ENCODE results near the gene COL20A1.

The COL20A1 gene

GRCh38 chr20:63292904-63293303 lies at the start of gene COL20A1:
Gene COL20A1, plus strand, starts transcription at chr20:63293186. Its CDS starts 1,922 bp downstream, at chr20:63295108.
- peaks cover 13% of the 10 kb centered on the region for H3K36me3 ChIP-seq (ENCODE audit: low read depth)
- H3K27me3 ChIP-seq (ENCODE audit: insufficient read depth, poor library complexity, severe bottlenecking), result peaks cover 29% of the 10 kb centered on the region
- TF ChIP-seq CTCF (IDR thresholded peaks at IDR 0.05; ENCODE audit: poor library complexity, severe bottlenecking), result no peak
- DNase-seq (ENCODE audit: low spot score) (no peak), ATAC-seq (ENCODE audit: low read depth) (no peak)
- no peak within 1 kb of the TSS for H3K4me3 ChIP-seq (ENCODE audit: severe bottlenecking)
- H3K27ac ChIP-seq (ENCODE audit: poor library complexity, severe bottlenecking), result no peak within 1 kb of the TSS
- no peaks in the 10 kb centered on the region for H3K4me1 ChIP-seq (ENCODE audit: insufficient read depth, poor library complexity, severe bottlenecking)
- H3K9me3 ChIP-seq (ENCODE audit: severe bottlenecking), result no peaks in the 10 kb centered on the region

- H3K27ac ChIP-seq (ENCODE audit: poor library complexity, severe bottlenecking), result no peak overlapping the region
- H3K36me3 ChIP-seq (ENCODE audit: low read depth), result no peaks in the 10 kb centered on the region
- H3K9me3 ChIP-seq (ENCODE audit: severe bottlenecking), result no peaks in the 10 kb centered on the region
- peaks cover 56% of the 10 kb centered on the region for H3K27me3 ChIP-seq (ENCODE audit: insufficient read depth, poor library complexity, severe bottlenecking)
- TF ChIP-seq CTCF (IDR thresholded peaks at IDR 0.05; ENCODE audit: poor library complexity, severe bottlenecking), result no peak
- H3K4me3 ChIP-seq (ENCODE audit: severe bottlenecking), result no peak overlapping the region
- ATAC-seq (ENCODE audit: low read depth), result no peak
- no peak for DNase-seq (ENCODE audit: low spot score)
- no peaks in the 10 kb centered on the region for H3K4me1 ChIP-seq (ENCODE audit: insufficient read depth, poor library complexity, severe bottlenecking)
These were observed 49.3 kb upstream of the COL20A1 start for GRCh38 chr20:63243604-63244247.

- H3K4me1 ChIP-seq (ENCODE audit: insufficient read depth, poor library complexity, severe bottlenecking), result no peaks in the 10 kb centered on the region
- no peaks in the 10 kb centered on the region for H3K9me3 ChIP-seq (ENCODE audit: severe bottlenecking)
- no peak overlapping the region for H3K4me3 ChIP-seq (ENCODE audit: severe bottlenecking)
- DNase-seq (ENCODE audit: low spot score) (no peak), ATAC-seq (ENCODE audit: low read depth) (no peak)
- no peaks in the 10 kb centered on the region for H3K36me3 ChIP-seq (ENCODE audit: low read depth)
- no peak overlapping the region for H3K27ac ChIP-seq (ENCODE audit: poor library complexity, severe bottlenecking)
- TF ChIP-seq CTCF (IDR thresholded peaks at IDR 0.05; ENCODE audit: poor library complexity, severe bottlenecking), result no peak
- H3K27me3 ChIP-seq (ENCODE audit: insufficient read depth, poor library complexity, severe bottlenecking), result peaks cover 63% of the 10 kb centered on the region
These were observed 48.5 kb upstream of the COL20A1 start for GRCh38 chr20:63244468-63244867.

GRCh38 chr20:63246490-63247288 lies 46.3 kb upstream of the COL20A1 start:
- TF ChIP-seq CTCF (IDR thresholded peaks at IDR 0.05; ENCODE audit: poor library complexity, severe bottlenecking), result no peak
- H3K36me3 ChIP-seq (ENCODE audit: low read depth), result no peaks in the 10 kb centered on the region
- peaks cover 76% of the 10 kb centered on the region for H3K27me3 ChIP-seq (ENCODE audit: insufficient read depth, poor library complexity, severe bottlenecking)
- no peaks in the 10 kb centered on the region for H3K9me3 ChIP-seq (ENCODE audit: severe bottlenecking)
- H3K27ac ChIP-seq (ENCODE audit: poor library complexity, severe bottlenecking), result no peak overlapping the region
- H3K4me1 ChIP-seq (ENCODE audit: insufficient read depth, poor library complexity, severe bottlenecking), result no peaks in the 10 kb centered on the region
- ATAC-seq (ENCODE audit: low read depth) (peak; percentile 6; the same call in 2 of the 3 replicates), DNase-seq (ENCODE audit: low spot score) (no peak)
- H3K4me3 ChIP-seq (ENCODE audit: severe bottlenecking), result no peak overlapping the region
